Loucy (cell line): ENCODE measurements around the gene TTF2.

Experiments
- H2AFZ ChIP-seq: fragments of 200-600 bp; sonication (generic); 2 replicates; pipeline ENCODE4 v1.6.0; 2016; ENCODE audit warnings: antibody characterized with exemption, mild to moderate bottlenecking, low read length, moderate library complexity
- H3F3A ChIP-seq: fragments of 200-600 bp; 2 replicates; pipeline ENCODE4 v1.6.0; 2016; ENCODE audit warnings: antibody characterized with exemption, low read depth, mild to moderate bottlenecking
- H3K27me3 ChIP-seq: fragments of 200-600 bp; sonication (generic); 2 replicates; pipeline ENCODE4 v1.6.1; 2014; ENCODE audit warnings: low read length, mild to moderate bottlenecking; ENCODE audit not compliant: insufficient read depth, poor library complexity, severe bottlenecking
- H3K36me3 ChIP-seq: fragments of 200-600 bp; sonication (generic); 2 replicates; pipeline ENCODE4 v1.6.1; 2016; ENCODE audit warnings: low read length; ENCODE audit not compliant: insufficient read depth
- H3K4me1 ChIP-seq: fragments of 200-600 bp; sonication (generic); 2 replicates; pipeline ENCODE4 v1.5.1; 2014; ENCODE audit warnings: low read length, mild to moderate bottlenecking; ENCODE audit not compliant: insufficient read depth, poor library complexity, severe bottlenecking
- H3K4me2 ChIP-seq: fragments of 200-600 bp; sonication (generic); 2 replicates; pipeline ENCODE4 v1.6.0; 2014; ENCODE audit warnings: antibody characterized with exemption, low read length, low read depth, mild to moderate bottlenecking; ENCODE audit not compliant: poor library complexity, severe bottlenecking
- H3K4me3 ChIP-seq: fragments of 200-600 bp; sonication (generic); 2 replicates; pipeline ENCODE4 v1.5.1; 2014; ENCODE audit warnings: low read length, mild to moderate bottlenecking, mixed read lengths; ENCODE audit not compliant: poor library complexity, severe bottlenecking
- H3K79me2 ChIP-seq: fragments of 200-600 bp; sonication (generic); 2 replicates; pipeline ENCODE4 v1.6.1; 2014; ENCODE audit warnings: low read length; ENCODE audit not compliant: insufficient read depth
- H3K9ac ChIP-seq: fragments of 200-600 bp; sonication (generic); 2 replicates; pipeline ENCODE4 v1.6.0; 2014; ENCODE audit warnings: mild to moderate bottlenecking, low read depth, low read length, moderate library complexity; ENCODE audit not compliant: poor library complexity, severe bottlenecking
- H3K9me2 ChIP-seq: fragments of 200-600 bp; sonication (generic); replicated peaks from 2 replicates; pipeline ENCODE4 v1.6.1; 2016; ENCODE audit warnings: low read depth, low read length, mixed read lengths
- H3K9me3 ChIP-seq: fragments of 200-600 bp; sonication (generic); 2 replicates; pipeline ENCODE4 v1.6.1; 2014; ENCODE audit warnings: mild to moderate bottlenecking, antibody characterized with exemption, low read length, low read depth; ENCODE audit not compliant: insufficient read depth
- H4K20me1 ChIP-seq: fragments of 200-600 bp; sonication (generic); 2 replicates; pipeline ENCODE4 v1.6.0; 2014; ENCODE audit warnings: antibody characterized with exemption, low read length, mild to moderate bottlenecking; ENCODE audit not compliant: insufficient read depth, poor library complexity, severe bottlenecking
- CTCF ChIP-seq: fragments of 200-600 bp; sonication (generic); conservative IDR thresholded peaks from 2 replicates; pipeline ENCODE4 v1.5.1; 2014; ENCODE audit warnings: mild to moderate bottlenecking, antibody characterized with exemption, low read length
- EZH2phosphoT487 ChIP-seq: fragments of 200-600 bp; IDR thresholded peaks from 2 replicates; pipeline ENCODE4 v1.6.1; 2018; ENCODE audit warnings: antibody characterized with exemption, mild to moderate bottlenecking, moderate library complexity, borderline replicate concordance

Gene TTF2

GRCh38 chr1:117146072-117146471 is 85.9 kb downstream of the TTF2 start:
- no peaks in the 10 kb centered on the region for H3K9me2 ChIP-seq
- H3F3A ChIP-seq: no peaks in the 10 kb centered on the region
- H3K27me3 ChIP-seq: no peaks in the 10 kb centered on the region
- H3K4me1 ChIP-seq: no peaks in the 10 kb centered on the region
- no peak overlapping the region for H3K4me2 ChIP-seq
- TF ChIP-seq EZH2phosphoT487 (no peak), CTCF (no peak)
- no peaks in the 10 kb centered on the region for H3K36me3 ChIP-seq
- H4K20me1 ChIP-seq: no peaks in the 10 kb centered on the region
- no peak overlapping the region for H2AFZ ChIP-seq
- H3K79me2 ChIP-seq: no peaks in the 10 kb centered on the region
- H3K9ac ChIP-seq: no peak overlapping the region
- H3K4me3 ChIP-seq: no peak overlapping the region
- no peaks in the 10 kb centered on the region for H3K9me3 ChIP-seq

- Histone ChIP-seq H3K36me3 (no peaks in the 10 kb centered on the region), H3K4me2 (no peak overlapping the region), H3K9me2 (no peaks in the 10 kb centered on the region), H3K27me3 (no peaks in the 10 kb centered on the region), H3K4me3 (no peak overlapping the region), H3K4me1 (no peaks in the 10 kb centered on the region), H3F3A (no peaks in the 10 kb centered on the region), H3K9me3 (no peaks in the 10 kb centered on the region), H2AFZ (no peak overlapping the region), H3K79me2 (no peaks in the 10 kb centered on the region), H3K9ac (no peak overlapping the region), H4K20me1 (no peaks in the 10 kb centered on the region)
- TF ChIP-seq EZH2phosphoT487 (no peak), CTCF (no peak)
Observed at GRCh38 chr1:117146575-117147340, 86.6 kb downstream of the TTF2 start.

GRCh38 chr1:117147341-117147831 is 87.3 kb downstream of the TTF2 start:
- no peak overlapping the region for H3K4me3 ChIP-seq
- H3K4me2 ChIP-seq: no peak overlapping the region
- H3K9ac ChIP-seq: no peak overlapping the region
- no peaks in the 10 kb centered on the region for H3K27me3 ChIP-seq
- H3K4me1 ChIP-seq: no peaks in the 10 kb centered on the region
- no peaks in the 10 kb centered on the region for H3K79me2 ChIP-seq
- H4K20me1 ChIP-seq: no peaks in the 10 kb centered on the region
- no peaks in the 10 kb centered on the region for H3K36me3 ChIP-seq
- no peak for TF ChIP-seq EZH2phosphoT487
- no peak for TF ChIP-seq CTCF
- H3K9me2 ChIP-seq: no peaks in the 10 kb centered on the region
- no peaks in the 10 kb centered on the region for H3K9me3 ChIP-seq
- no peak overlapping the region for H2AFZ ChIP-seq
- no peaks in the 10 kb centered on the region for H3F3A ChIP-seq
